Measurements from ENCODE around the gene GSG1.

Gene GSG1

GRCh38 chr12:13120413-13120812 lies 16.9 kb upstream of the GSG1 start:
- DNase-seq (ENCODE audit: low spot score) (no peak), ATAC-seq (ENCODE audit: low read depth) (no peak)
- Histone ChIP-seq H3K27me3 (ENCODE audit: insufficient read depth, poor library complexity, severe bottlenecking) (no peaks in the 10 kb centered on the region), H3K4me1 (ENCODE audit: insufficient read depth, poor library complexity, severe bottlenecking) (peaks cover 7% of the 10 kb centered on the region), H3K9me3 (ENCODE audit: severe bottlenecking) (no peaks in the 10 kb centered on the region), H3K27ac (ENCODE audit: poor library complexity, severe bottlenecking) (no peak overlapping the region), H3K36me3 (ENCODE audit: low read depth) (no peaks in the 10 kb centered on the region), H3K4me3 (ENCODE audit: severe bottlenecking) (no peak overlapping the region)
- TF ChIP-seq CTCF (IDR thresholded peaks at IDR 0.05; ENCODE audit: poor library complexity, severe bottlenecking), result no peak

DNA sequence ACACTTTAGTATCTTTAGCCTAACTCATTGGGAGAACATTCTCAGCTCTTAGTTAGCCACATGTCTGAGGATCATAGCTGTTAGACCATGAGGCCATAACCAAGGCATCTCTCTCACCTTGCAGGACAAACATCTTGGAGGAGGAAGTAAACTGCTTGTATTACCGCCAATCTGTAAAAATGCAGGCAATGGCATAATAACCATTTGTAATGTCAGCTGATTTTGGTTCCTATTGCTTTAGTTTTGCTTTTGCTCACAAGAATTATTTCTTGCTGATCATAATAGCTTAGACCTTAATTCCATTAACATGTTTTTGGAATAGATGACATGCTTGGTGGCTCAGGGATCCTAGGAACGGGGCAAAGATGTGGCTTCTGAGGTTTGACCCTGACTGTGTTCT lies 16.4 kb upstream of the GSG1 start:
- ATAC-seq (ENCODE audit: low read depth), result no peak
- no peak for TF ChIP-seq CTCF (IDR thresholded peaks at IDR 0.05; ENCODE audit: poor library complexity, severe bottlenecking)
- Histone ChIP-seq H3K36me3 (ENCODE audit: low read depth) (no peaks in the 10 kb centered on the region), H3K9me3 (ENCODE audit: severe bottlenecking) (no peaks in the 10 kb centered on the region), H3K4me3 (ENCODE audit: severe bottlenecking) (no peak overlapping the region), H3K27me3 (ENCODE audit: insufficient read depth, poor library complexity, severe bottlenecking) (no peaks in the 10 kb centered on the region), H3K4me1 (ENCODE audit: insufficient read depth, poor library complexity, severe bottlenecking) (peaks cover 1% of the 10 kb centered on the region), H3K27ac (ENCODE audit: poor library complexity, severe bottlenecking) (no peak overlapping the region)
- DNase-seq (ENCODE audit: low spot score), result no peak

DNA sequence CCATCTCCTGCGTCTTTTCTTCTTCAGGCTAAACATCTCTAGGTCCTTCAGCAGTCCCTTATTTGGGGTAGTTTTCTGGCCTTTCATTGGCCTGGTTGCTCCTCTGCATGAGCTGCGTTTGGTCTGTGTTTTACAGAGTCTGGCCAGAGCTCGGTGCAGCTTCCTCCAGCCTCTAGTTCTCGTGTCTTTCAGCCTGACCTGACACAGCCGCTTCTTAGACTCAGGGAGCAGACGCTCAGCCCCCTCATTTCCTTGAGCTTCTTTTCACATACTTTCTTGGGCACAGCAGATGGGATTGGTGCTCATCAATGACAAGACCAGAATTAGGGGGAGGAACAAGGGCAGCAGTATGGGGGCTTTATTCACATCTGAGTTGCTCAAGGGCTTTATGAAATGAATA lies 13.6 kb upstream of the GSG1 start:
- TF ChIP-seq CTCF (IDR thresholded peaks at IDR 0.05; ENCODE audit: poor library complexity, severe bottlenecking), result no peak
- Histone ChIP-seq H3K4me3 (ENCODE audit: severe bottlenecking) (no peak overlapping the region), H3K27ac (ENCODE audit: poor library complexity, severe bottlenecking) (no peak overlapping the region), H3K4me1 (ENCODE audit: insufficient read depth, poor library complexity, severe bottlenecking) (no peaks in the 10 kb centered on the region), H3K36me3 (ENCODE audit: low read depth) (no peaks in the 10 kb centered on the region), H3K27me3 (ENCODE audit: insufficient read depth, poor library complexity, severe bottlenecking) (no peaks in the 10 kb centered on the region), H3K9me3 (ENCODE audit: severe bottlenecking) (no peaks in the 10 kb centered on the region)
- DNase-seq (ENCODE audit: low spot score), result no peak
- no peak for ATAC-seq (ENCODE audit: low read depth)

GRCh38 chr12:13116259-13116658 lies 12.8 kb upstream of the GSG1 start:
- Histone ChIP-seq H3K36me3 (ENCODE audit: low read depth) (no peaks in the 10 kb centered on the region), H3K4me3 (ENCODE audit: severe bottlenecking) (no peak overlapping the region), H3K9me3 (ENCODE audit: severe bottlenecking) (no peaks in the 10 kb centered on the region), H3K27me3 (ENCODE audit: insufficient read depth, poor library complexity, severe bottlenecking) (no peaks in the 10 kb centered on the region), H3K27ac (ENCODE audit: poor library complexity, severe bottlenecking) (no peak overlapping the region), H3K4me1 (ENCODE audit: insufficient read depth, poor library complexity, severe bottlenecking) (no peaks in the 10 kb centered on the region)
- no peak for TF ChIP-seq CTCF (IDR thresholded peaks at IDR 0.05; ENCODE audit: poor library complexity, severe bottlenecking)
- ATAC-seq (ENCODE audit: low read depth) (no peak), DNase-seq (ENCODE audit: low spot score) (no peak)

GRCh38 chr12:13114251-13115052 lies 11.0 kb upstream of the GSG1 start:
- no peaks in the 10 kb centered on the region for H3K36me3 ChIP-seq (ENCODE audit: low read depth)
- H3K4me1 ChIP-seq (ENCODE audit: insufficient read depth, poor library complexity, severe bottlenecking), result no peaks in the 10 kb centered on the region
- no peaks in the 10 kb centered on the region for H3K9me3 ChIP-seq (ENCODE audit: severe bottlenecking)
- no peak for DNase-seq (ENCODE audit: low spot score)
- no peak overlapping the region for H3K27ac ChIP-seq (ENCODE audit: poor library complexity, severe bottlenecking)
- no peak overlapping the region for H3K4me3 ChIP-seq (ENCODE audit: severe bottlenecking)
- H3K27me3 ChIP-seq (ENCODE audit: insufficient read depth, poor library complexity, severe bottlenecking), result no peaks in the 10 kb centered on the region
- no peak for ATAC-seq (ENCODE audit: low read depth)
- TF ChIP-seq CTCF (IDR thresholded peaks at IDR 0.05; ENCODE audit: poor library complexity, severe bottlenecking), result no peak

Data from RWPE2 (cell line).